Stimulated activated naive B cell treated with anti-CD40 and anti-IgM and Interleukin-4, amounts not matched to agents 10 μg/mL and 1 μg/mL and 100 μg/mL, for 72 hours (primary cell): ENCODE data around the gene ARHGAP15.

Experiments
- ATAC-seq, 2 donors: fragments of 150-1000 bp; cut with Tn5 transposase; replicated peaks; 2 replicates each; pipeline ENCODE4 v1.10.0; 2021; ENCODE audit warnings: moderate library complexity in 1 of 2
- DNase-seq: peaks from one replicate; pipeline ENCODE4 v3.0.0; 2021
- H3K27ac Mint-ChIP-seq: one replicate; pipeline ENCODE4 v1.8.0; 2022; ENCODE audit warnings: mild to moderate bottlenecking, mixed read lengths
- H3K27me3 Mint-ChIP-seq, 2 donors: one replicate each; pipeline ENCODE4 v1.8.0; 2022; ENCODE audit warnings: mixed read lengths in 2 of 2
- H3K36me3 Mint-ChIP-seq, 2 donors: one replicate each; pipeline ENCODE4 v1.8.0; 2022; ENCODE audit warnings: mixed read lengths in 2 of 2, mild to moderate bottlenecking in 1 of 2
- H3K4me1 Mint-ChIP-seq, 2 donors: one replicate each; pipeline ENCODE4 v1.8.0; 2022; ENCODE audit warnings: mixed read lengths in 2 of 2, mild to moderate bottlenecking in 1 of 2
- H3K4me3 Mint-ChIP-seq, 2 donors: one replicate each; pipeline ENCODE4 v1.8.0; 2022; ENCODE audit warnings: mild to moderate bottlenecking in 2 of 2, mixed read lengths in 2 of 2, moderate library complexity in 1 of 2
- H3K9me3 Mint-ChIP-seq, 2 donors: one replicate each; pipeline ENCODE4 v1.8.0; 2022; ENCODE audit warnings: mixed read lengths in 2 of 2, mild to moderate bottlenecking in 1 of 2

ARHGAP15 gene

GRCh38 chr2:143384111-143384510, 254.9 kb downstream of the ARHGAP15 start:
- Mint-ChIP-seq H3K27ac (no peak overlapping the region), H3K4me3 (no peak overlapping the region), H3K9me3 (no peaks in the 10 kb centered on the region), H3K27me3 (no peaks in the 10 kb centered on the region), H3K4me1 (peaks cover 2 to 4% of the 10 kb centered on the region in 2 donors), H3K36me3 (peaks cover under 1 to 9% of the 10 kb centered on the region in 2 donors)
- DNase-seq (no peak), ATAC-seq (no peak)

- Mint-ChIP-seq H3K27ac (no peak overlapping the region), H3K4me3 (no peak overlapping the region), H3K9me3 (no peaks in the 10 kb centered on the region), H3K4me1 (peaks cover 0 to 6% of the 10 kb centered on the region in 2 donors), H3K36me3 (peaks cover 6 to 18% of the 10 kb centered on the region in 2 donors), H3K27me3 (no peaks in the 10 kb centered on the region)
- ATAC-seq (no peak), DNase-seq (no peak)
These were observed 261.0 kb downstream of the ARHGAP15 start for GRCh38 chr2:143390171-143390570.

- DNase-seq (no peak), ATAC-seq (no peak)
- no peak overlapping the region for H3K4me3 Mint-ChIP-seq
- peaks cover 10 to 14% of the 10 kb centered on the region in 2 donors for H3K36me3 Mint-ChIP-seq
- peaks cover 7 to 9% of the 10 kb centered on the region in 2 donors for H3K4me1 Mint-ChIP-seq
- no peaks in the 10 kb centered on the region for H3K9me3 Mint-ChIP-seq
- H3K27me3 Mint-ChIP-seq = no peaks in the 10 kb centered on the region
- no peak overlapping the region for H3K27ac Mint-ChIP-seq
These were observed 263.1 kb downstream of the ARHGAP15 start for GRCh38 chr2:143392358-143392757.

DNA sequence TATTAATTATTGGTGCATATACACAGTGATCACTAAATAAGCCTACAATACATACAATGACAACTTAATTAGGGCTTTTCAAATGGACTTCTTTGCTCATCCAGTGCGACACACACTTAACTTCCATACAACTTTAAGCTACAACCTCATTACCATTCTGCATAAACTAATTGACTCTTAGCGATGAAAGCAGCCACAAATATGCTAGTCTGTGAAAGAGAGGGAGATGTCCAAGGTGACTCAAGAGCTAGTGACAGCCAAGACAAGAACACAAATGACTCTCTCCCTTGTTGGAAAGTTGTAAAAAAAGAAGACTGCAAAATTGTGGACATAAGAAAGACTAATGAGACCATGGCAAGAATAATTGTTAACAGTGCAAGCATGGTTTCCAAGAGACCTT, 264.8 kb downstream of the ARHGAP15 start:
- no peaks in the 10 kb centered on the region for H3K9me3 Mint-ChIP-seq
- no peak overlapping the region for H3K27ac Mint-ChIP-seq
- H3K4me3 Mint-ChIP-seq = no peak overlapping the region
- no peak for DNase-seq
- H3K27me3 Mint-ChIP-seq = no peaks in the 10 kb centered on the region
- peaks cover 10 to 13% of the 10 kb centered on the region in 2 donors for H3K36me3 Mint-ChIP-seq
- peaks cover 12 to 17% of the 10 kb centered on the region in 2 donors for H3K4me1 Mint-ChIP-seq
- ATAC-seq = no peak

DNA sequence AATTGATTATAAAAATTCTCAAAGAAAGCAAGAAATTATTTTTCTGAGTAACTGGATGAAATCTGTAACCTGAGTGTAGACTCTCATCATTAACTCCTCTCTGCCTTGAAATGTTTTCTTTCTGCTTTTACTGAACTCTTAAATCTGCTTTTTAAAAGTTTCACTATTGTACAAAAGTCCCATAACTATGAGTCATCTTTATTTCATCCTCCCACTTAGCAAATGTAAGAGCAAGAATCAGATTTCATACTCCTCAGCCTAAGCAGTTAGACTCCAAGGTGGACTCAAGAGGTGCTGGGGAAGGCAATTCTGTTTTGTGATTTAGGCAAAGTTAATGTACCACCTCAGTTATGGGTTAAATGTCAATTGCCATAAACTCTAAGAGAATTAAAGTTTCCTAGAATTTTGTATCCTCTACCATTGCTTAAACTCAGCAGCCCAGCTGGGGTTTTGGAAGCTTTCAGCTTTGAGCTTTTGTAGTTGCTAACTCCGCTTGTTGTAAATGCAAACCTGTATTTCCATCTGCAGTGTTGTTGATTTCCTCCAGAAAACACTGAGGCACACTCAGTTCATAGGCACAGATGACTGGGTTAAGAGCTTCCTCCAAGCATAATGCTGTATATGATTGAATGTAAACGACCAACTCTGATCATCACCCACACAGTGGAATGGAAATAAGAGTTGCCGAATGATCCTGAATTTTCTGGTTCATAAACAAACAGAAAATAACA, 268.8 kb downstream of the ARHGAP15 start:
- H3K9me3 Mint-ChIP-seq = no peaks in the 10 kb centered on the region
- peaks cover 11 to 37% of the 10 kb centered on the region in 2 donors for H3K4me1 Mint-ChIP-seq
- ATAC-seq (peak; percentile 62 to 73), DNase-seq (no peak)
- H3K36me3 Mint-ChIP-seq = peaks cover 4 to 5% of the 10 kb centered on the region in 2 donors
- H3K4me3 Mint-ChIP-seq = no peak overlapping the region
- peak overlapping the region; percentile 33 for H3K27ac Mint-ChIP-seq
- H3K27me3 Mint-ChIP-seq = no peaks in the 10 kb centered on the region

DNA sequence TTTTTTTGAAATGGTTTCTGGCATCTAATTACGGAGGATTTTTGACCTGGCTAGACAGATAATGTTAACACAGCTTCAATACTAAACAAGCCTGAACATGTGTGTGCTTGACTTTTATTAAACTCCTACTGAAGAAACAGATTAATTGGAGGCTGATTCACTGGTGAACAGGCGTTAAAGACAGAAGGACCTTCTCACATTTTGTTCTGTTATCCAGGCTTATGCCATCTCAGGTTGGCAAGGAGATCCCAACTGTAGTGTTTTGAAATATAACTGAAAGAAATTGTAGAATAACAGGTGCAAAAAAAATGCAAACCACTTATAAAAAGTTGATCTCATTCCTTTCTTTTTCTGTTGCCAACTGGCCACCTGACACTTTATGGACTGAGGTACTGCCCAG, 269.6 kb downstream of the ARHGAP15 start:
- Mint-ChIP-seq H3K27me3 (no peaks in the 10 kb centered on the region), H3K4me3 (no peak overlapping the region), H3K27ac (no peak overlapping the region), H3K36me3 (peaks cover 4 to 5% of the 10 kb centered on the region in 2 donors), H3K9me3 (no peaks in the 10 kb centered on the region), H3K4me1 (peaks cover 11 to 37% of the 10 kb centered on the region in 2 donors)
- DNase-seq (no peak), ATAC-seq (no peak)

GRCh38 chr2:143399631-143400069, 270.4 kb downstream of the ARHGAP15 start:
- H3K4me3 Mint-ChIP-seq = no peak overlapping the region
- DNase-seq (no peak), ATAC-seq (no peak)
- no peaks in the 10 kb centered on the region for H3K9me3 Mint-ChIP-seq
- no peak overlapping the region for H3K27ac Mint-ChIP-seq
- H3K36me3 Mint-ChIP-seq = peaks cover 3 to 5% of the 10 kb centered on the region in 2 donors
- peaks cover 7 to 37% of the 10 kb centered on the region in 2 donors for H3K4me1 Mint-ChIP-seq
- no peaks in the 10 kb centered on the region for H3K27me3 Mint-ChIP-seq

GRCh38 chr2:143401861-143402260, 272.6 kb downstream of the ARHGAP15 start:
- Mint-ChIP-seq H3K4me1 (peaks cover 9 to 38% of the 10 kb centered on the region in 2 donors), H3K4me3 (no peak overlapping the region), H3K27ac (no peak overlapping the region), H3K36me3 (peaks cover 3 to 4% of the 10 kb centered on the region in 2 donors), H3K27me3 (no peaks in the 10 kb centered on the region), H3K9me3 (no peaks in the 10 kb centered on the region)
- ATAC-seq (no peak), DNase-seq (no peak)

- no peak overlapping the region for H3K27ac Mint-ChIP-seq
- no peak overlapping the region for H3K4me3 Mint-ChIP-seq
- peaks cover 6 to 35% of the 10 kb centered on the region in 2 donors for H3K4me1 Mint-ChIP-seq
These were observed 273.2 kb downstream of the ARHGAP15 start for GRCh38 chr2:143402451-143402850.

DNA sequence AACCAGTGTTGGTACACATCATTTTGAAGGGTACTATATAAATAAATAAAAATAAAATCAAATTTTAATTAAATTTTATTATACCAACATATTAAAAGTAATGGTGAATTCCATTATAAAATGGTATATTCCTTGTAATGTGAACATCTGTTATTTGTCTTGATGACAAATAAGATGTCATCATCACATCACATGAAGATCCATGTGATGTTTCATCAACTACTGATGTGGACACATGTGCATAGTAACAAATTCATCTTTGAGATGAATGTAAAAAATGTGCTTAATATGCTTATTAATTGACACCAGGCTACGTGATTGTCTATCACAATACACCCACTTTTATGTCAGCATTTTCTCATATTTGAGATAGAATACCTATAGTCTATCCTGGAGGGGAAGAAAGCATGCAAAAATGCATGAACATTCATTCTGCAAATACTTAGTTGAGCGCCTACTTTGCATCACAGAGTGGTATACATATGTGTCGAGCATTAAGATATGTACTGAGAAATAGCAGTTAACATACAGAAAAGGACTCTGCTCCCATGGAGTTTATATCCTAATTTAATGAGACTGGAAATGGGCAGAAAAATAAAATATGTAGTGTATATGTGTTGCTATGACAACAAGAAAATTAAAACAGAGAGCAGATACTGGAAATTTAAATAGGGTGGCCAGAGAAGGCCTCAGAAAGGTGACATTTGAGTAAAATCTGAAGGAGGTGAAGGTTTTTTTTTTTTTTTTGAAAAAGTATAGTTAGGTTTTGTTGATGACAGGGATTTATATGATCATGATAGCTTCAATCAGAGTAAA, 281.1 kb downstream of the ARHGAP15 start:
- Mint-ChIP-seq H3K4me1 (peaks cover 9 to 12% of the 10 kb centered on the region in 2 donors), H3K9me3 (no peaks in the 10 kb centered on the region), H3K4me3 (no peak overlapping the region), H3K36me3 (peaks cover 6% of the 10 kb centered on the region in 2 donors), H3K27ac (no peak overlapping the region), H3K27me3 (no peaks in the 10 kb centered on the region)
- no peak for DNase-seq
- ATAC-seq = no peak

More at GRCh38 chr2:143402451-143402850, 273.2 kb downstream of the ARHGAP15 start:
- Mint-ChIP-seq H3K36me3 (peaks cover 3 to 4% of the 10 kb centered on the region in 2 donors), H3K9me3 (no peaks in the 10 kb centered on the region), H3K27me3 (no peaks in the 10 kb centered on the region)
- no peak for ATAC-seq
- no peak for DNase-seq

DNA sequence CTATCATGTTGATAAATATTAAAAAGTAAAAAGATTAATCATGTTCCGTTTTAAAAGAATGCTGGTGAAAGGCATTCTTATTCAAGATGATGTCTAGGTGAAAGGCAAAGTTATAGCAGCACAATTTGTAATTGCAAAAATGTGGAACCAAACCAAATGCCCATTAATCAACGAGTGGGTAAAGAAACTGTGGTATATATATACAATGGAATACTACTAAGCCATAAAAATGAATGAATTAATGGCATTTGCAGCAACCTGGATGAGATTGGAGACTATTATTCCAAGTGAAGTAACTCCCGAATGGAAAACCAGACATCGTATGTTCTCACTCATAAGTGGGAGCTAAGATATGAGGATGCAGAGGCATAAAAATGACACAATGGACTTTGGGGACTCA, 286.4 kb downstream of the ARHGAP15 start:
- ATAC-seq (no peak), DNase-seq (no peak)
- Mint-ChIP-seq H3K4me3 (no peak overlapping the region), H3K36me3 (peaks cover 3 to 9% of the 10 kb centered on the region in 2 donors), H3K4me1 (peaks cover 12 to 22% of the 10 kb centered on the region in 2 donors), H3K27ac (no peak overlapping the region), H3K27me3 (no peaks in the 10 kb centered on the region), H3K9me3 (no peaks in the 10 kb centered on the region)

- Mint-ChIP-seq H3K27ac (no peak overlapping the region), H3K9me3 (no peaks in the 10 kb centered on the region), H3K27me3 (no peaks in the 10 kb centered on the region), H3K36me3 (peaks cover 3 to 6% of the 10 kb centered on the region in 2 donors), H3K4me3 (no peak overlapping the region), H3K4me1 (peaks cover 18 to 38% of the 10 kb centered on the region in 2 donors)
- ATAC-seq = no peak
- DNase-seq = no peak
These were observed 288.2 kb downstream of the ARHGAP15 start for GRCh38 chr2:143417428-143417827.

GRCh38 chr2:143420313-143420712, 291.1 kb downstream of the ARHGAP15 start:
- H3K27me3 Mint-ChIP-seq = no peaks in the 10 kb centered on the region
- DNase-seq = no peak
- H3K27ac Mint-ChIP-seq = no peak overlapping the region
- peaks cover 24 to 51% of the 10 kb centered on the region in 2 donors for H3K4me1 Mint-ChIP-seq
- ATAC-seq = no peak
- peaks cover 3 to 11% of the 10 kb centered on the region in 2 donors for H3K36me3 Mint-ChIP-seq
- peaks cover 0 to 2% of the 10 kb centered on the region in 2 donors for H3K9me3 Mint-ChIP-seq
- no peak overlapping the region for H3K4me3 Mint-ChIP-seq

DNA sequence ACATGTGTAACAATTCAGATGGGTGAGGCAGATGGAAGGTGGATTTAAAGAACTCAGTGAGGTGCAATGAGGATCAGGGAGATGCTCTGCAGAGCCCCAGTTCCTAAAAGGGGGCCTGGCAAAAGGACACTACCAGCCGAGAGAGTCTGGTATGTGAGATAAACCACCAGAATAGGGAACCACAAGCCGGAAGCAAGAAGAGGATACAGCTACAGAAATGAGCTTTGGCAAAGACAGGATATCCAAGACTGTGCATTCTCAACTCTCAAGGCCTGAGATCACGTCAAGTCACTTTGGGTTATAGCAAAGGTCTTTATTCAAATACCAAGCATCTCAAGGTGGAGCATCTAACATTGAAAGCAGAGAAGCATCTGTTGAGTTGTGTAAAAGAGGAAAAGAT, 293.5 kb downstream of the ARHGAP15 start:
- Mint-ChIP-seq H3K36me3 (peaks cover 5 to 11% of the 10 kb centered on the region in 2 donors), H3K4me3 (no peak overlapping the region), H3K4me1 (peaks cover 22 to 44% of the 10 kb centered on the region in 2 donors), H3K27ac (peak overlapping the region; percentile 0), H3K27me3 (no peaks in the 10 kb centered on the region), H3K9me3 (peaks cover 0 to 2% of the 10 kb centered on the region in 2 donors)
- ATAC-seq = peak; percentile 96 to 97
- peak; percentile 3 for DNase-seq
